Loucy (cell line): Measurements from ENCODE around the gene DDX20.

Experiments used
- H2AFZ ChIP-seq: fragments of 200-600 bp; sonication (generic); 2 replicates; pipeline ENCODE4 v1.6.0; 2016; ENCODE audit warnings: antibody characterized with exemption, mild to moderate bottlenecking, low read length, moderate library complexity
- H3F3A ChIP-seq: fragments of 200-600 bp; 2 replicates; pipeline ENCODE4 v1.6.0; 2016; ENCODE audit warnings: antibody characterized with exemption, low read depth, mild to moderate bottlenecking
- H3K27me3 ChIP-seq: fragments of 200-600 bp; sonication (generic); 2 replicates; pipeline ENCODE4 v1.6.1; 2014; ENCODE audit warnings: low read length, mild to moderate bottlenecking; ENCODE audit not compliant: insufficient read depth, poor library complexity, severe bottlenecking
- H3K36me3 ChIP-seq: fragments of 200-600 bp; sonication (generic); 2 replicates; pipeline ENCODE4 v1.6.1; 2016; ENCODE audit warnings: low read length; ENCODE audit not compliant: insufficient read depth
- H3K4me1 ChIP-seq: fragments of 200-600 bp; sonication (generic); 2 replicates; pipeline ENCODE4 v1.5.1; 2014; ENCODE audit warnings: low read length, mild to moderate bottlenecking; ENCODE audit not compliant: insufficient read depth, poor library complexity, severe bottlenecking
- H3K4me2 ChIP-seq: fragments of 200-600 bp; sonication (generic); 2 replicates; pipeline ENCODE4 v1.6.0; 2014; ENCODE audit warnings: antibody characterized with exemption, low read length, low read depth, mild to moderate bottlenecking; ENCODE audit not compliant: poor library complexity, severe bottlenecking
- H3K4me3 ChIP-seq: fragments of 200-600 bp; sonication (generic); 2 replicates; pipeline ENCODE4 v1.5.1; 2014; ENCODE audit warnings: low read length, mild to moderate bottlenecking, mixed read lengths; ENCODE audit not compliant: poor library complexity, severe bottlenecking
- H3K79me2 ChIP-seq: fragments of 200-600 bp; sonication (generic); 2 replicates; pipeline ENCODE4 v1.6.1; 2014; ENCODE audit warnings: low read length; ENCODE audit not compliant: insufficient read depth
- H3K9ac ChIP-seq: fragments of 200-600 bp; sonication (generic); 2 replicates; pipeline ENCODE4 v1.6.0; 2014; ENCODE audit warnings: mild to moderate bottlenecking, low read depth, low read length, moderate library complexity; ENCODE audit not compliant: poor library complexity, severe bottlenecking
- H3K9me2 ChIP-seq: fragments of 200-600 bp; sonication (generic); replicated peaks from 2 replicates; pipeline ENCODE4 v1.6.1; 2016; ENCODE audit warnings: low read depth, low read length, mixed read lengths
- H3K9me3 ChIP-seq: fragments of 200-600 bp; sonication (generic); 2 replicates; pipeline ENCODE4 v1.6.1; 2014; ENCODE audit warnings: mild to moderate bottlenecking, antibody characterized with exemption, low read length, low read depth; ENCODE audit not compliant: insufficient read depth
- H4K20me1 ChIP-seq: fragments of 200-600 bp; sonication (generic); 2 replicates; pipeline ENCODE4 v1.6.0; 2014; ENCODE audit warnings: antibody characterized with exemption, low read length, mild to moderate bottlenecking; ENCODE audit not compliant: insufficient read depth, poor library complexity, severe bottlenecking
- CTCF ChIP-seq: fragments of 200-600 bp; sonication (generic); conservative IDR thresholded peaks from 2 replicates; pipeline ENCODE4 v1.5.1; 2014; ENCODE audit warnings: mild to moderate bottlenecking, antibody characterized with exemption, low read length
- EZH2phosphoT487 ChIP-seq: fragments of 200-600 bp; IDR thresholded peaks from 2 replicates; pipeline ENCODE4 v1.6.1; 2018; ENCODE audit warnings: antibody characterized with exemption, mild to moderate bottlenecking, moderate library complexity, borderline replicate concordance

DDX20 gene

GRCh38 chr1:111709986-111710385 is 45.7 kb upstream of the DDX20 start:
- Histone ChIP-seq H3K79me2 (no peaks in the 10 kb centered on the region), H3K9ac (no peak overlapping the region), H4K20me1 (no peaks in the 10 kb centered on the region), H3K27me3 (no peaks in the 10 kb centered on the region), H3K4me3 (no peak overlapping the region), H3K4me2 (no peak overlapping the region), H3K36me3 (peaks cover 60% of the 10 kb centered on the region), H3K9me2 (no peaks in the 10 kb centered on the region), H3K9me3 (no peaks in the 10 kb centered on the region), H3K4me1 (no peaks in the 10 kb centered on the region), H3F3A (no peaks in the 10 kb centered on the region), H2AFZ (no peak overlapping the region)
- no peak for TF ChIP-seq CTCF
- no peak for TF ChIP-seq EZH2phosphoT487

- H3K36me3 ChIP-seq = peaks cover 5% of the 10 kb centered on the region; the same call in 1 of the 2 replicates
- H3K9me3 ChIP-seq = no peaks in the 10 kb centered on the region
- no peak overlapping the region for H3K9ac ChIP-seq
- H3K4me2 ChIP-seq = no peak overlapping the region
- no peaks in the 10 kb centered on the region for H3F3A ChIP-seq
- no peak for TF ChIP-seq CTCF
- no peak for TF ChIP-seq EZH2phosphoT487
- no peak overlapping the region for H3K4me3 ChIP-seq
- H3K27me3 ChIP-seq = no peaks in the 10 kb centered on the region
- H3K9me2 ChIP-seq = no peaks in the 10 kb centered on the region
- no peaks in the 10 kb centered on the region for H3K79me2 ChIP-seq
- no peak overlapping the region for H2AFZ ChIP-seq
- no peaks in the 10 kb centered on the region for H4K20me1 ChIP-seq
- H3K4me1 ChIP-seq = no peaks in the 10 kb centered on the region
These were observed 39.4 kb upstream of the DDX20 start for GRCh38 chr1:111716333-111716732.

- no peaks in the 10 kb centered on the region for H4K20me1 ChIP-seq
- no peaks in the 10 kb centered on the region for H3K9me3 ChIP-seq
- no peak overlapping the region for H3K4me2 ChIP-seq
- H3F3A ChIP-seq = no peaks in the 10 kb centered on the region
- no peak for TF ChIP-seq CTCF
- no peak for TF ChIP-seq EZH2phosphoT487
- H3K4me3 ChIP-seq = no peak overlapping the region
- no peaks in the 10 kb centered on the region for H3K79me2 ChIP-seq
- H3K36me3 ChIP-seq = peaks cover 3% of the 10 kb centered on the region; the same call in 1 of the 2 replicates
- no peaks in the 10 kb centered on the region for H3K4me1 ChIP-seq
- H3K9ac ChIP-seq = no peak overlapping the region
- no peaks in the 10 kb centered on the region for H3K9me2 ChIP-seq
- H3K27me3 ChIP-seq = no peaks in the 10 kb centered on the region
- H2AFZ ChIP-seq = no peak overlapping the region
These were observed 38.3 kb upstream of the DDX20 start for GRCh38 chr1:111717450-111717849.
